Loucy (cell line): ENCODE measurements around the gene RSU1.

ENCODE experiments used
- H2AFZ ChIP-seq: fragments of 200-600 bp; sonication (generic); 2 replicates; pipeline ENCODE4 v1.6.0; 2016; ENCODE audit warnings: antibody characterized with exemption, mild to moderate bottlenecking, low read length, moderate library complexity
- H3F3A ChIP-seq: fragments of 200-600 bp; 2 replicates; pipeline ENCODE4 v1.6.0; 2016; ENCODE audit warnings: antibody characterized with exemption, low read depth, mild to moderate bottlenecking
- H3K27me3 ChIP-seq: fragments of 200-600 bp; sonication (generic); 2 replicates; pipeline ENCODE4 v1.6.1; 2014; ENCODE audit warnings: low read length, mild to moderate bottlenecking; ENCODE audit not compliant: insufficient read depth, poor library complexity, severe bottlenecking
- H3K36me3 ChIP-seq: fragments of 200-600 bp; sonication (generic); 2 replicates; pipeline ENCODE4 v1.6.1; 2016; ENCODE audit warnings: low read length; ENCODE audit not compliant: insufficient read depth
- H3K4me1 ChIP-seq: fragments of 200-600 bp; sonication (generic); 2 replicates; pipeline ENCODE4 v1.5.1; 2014; ENCODE audit warnings: low read length, mild to moderate bottlenecking; ENCODE audit not compliant: insufficient read depth, poor library complexity, severe bottlenecking
- H3K4me2 ChIP-seq: fragments of 200-600 bp; sonication (generic); 2 replicates; pipeline ENCODE4 v1.6.0; 2014; ENCODE audit warnings: antibody characterized with exemption, low read length, low read depth, mild to moderate bottlenecking; ENCODE audit not compliant: poor library complexity, severe bottlenecking
- H3K4me3 ChIP-seq: fragments of 200-600 bp; sonication (generic); 2 replicates; pipeline ENCODE4 v1.5.1; 2014; ENCODE audit warnings: low read length, mild to moderate bottlenecking, mixed read lengths; ENCODE audit not compliant: poor library complexity, severe bottlenecking
- H3K79me2 ChIP-seq: fragments of 200-600 bp; sonication (generic); 2 replicates; pipeline ENCODE4 v1.6.1; 2014; ENCODE audit warnings: low read length; ENCODE audit not compliant: insufficient read depth
- H3K9ac ChIP-seq: fragments of 200-600 bp; sonication (generic); 2 replicates; pipeline ENCODE4 v1.6.0; 2014; ENCODE audit warnings: mild to moderate bottlenecking, low read depth, low read length, moderate library complexity; ENCODE audit not compliant: poor library complexity, severe bottlenecking
- H3K9me2 ChIP-seq: fragments of 200-600 bp; sonication (generic); replicated peaks from 2 replicates; pipeline ENCODE4 v1.6.1; 2016; ENCODE audit warnings: low read depth, low read length, mixed read lengths
- H3K9me3 ChIP-seq: fragments of 200-600 bp; sonication (generic); 2 replicates; pipeline ENCODE4 v1.6.1; 2014; ENCODE audit warnings: mild to moderate bottlenecking, antibody characterized with exemption, low read length, low read depth; ENCODE audit not compliant: insufficient read depth
- H4K20me1 ChIP-seq: fragments of 200-600 bp; sonication (generic); 2 replicates; pipeline ENCODE4 v1.6.0; 2014; ENCODE audit warnings: antibody characterized with exemption, low read length, mild to moderate bottlenecking; ENCODE audit not compliant: insufficient read depth, poor library complexity, severe bottlenecking
- CTCF ChIP-seq: fragments of 200-600 bp; sonication (generic); conservative IDR thresholded peaks from 2 replicates; pipeline ENCODE4 v1.5.1; 2014; ENCODE audit warnings: mild to moderate bottlenecking, antibody characterized with exemption, low read length
- EZH2phosphoT487 ChIP-seq: fragments of 200-600 bp; IDR thresholded peaks from 2 replicates; pipeline ENCODE4 v1.6.1; 2018; ENCODE audit warnings: antibody characterized with exemption, mild to moderate bottlenecking, moderate library complexity, borderline replicate concordance

The RSU1 gene

GRCh38 chr10:16720812-16721211 lies 96.4 kb downstream of the RSU1 start:
- no peaks in the 10 kb centered on the region for H3K27me3 ChIP-seq
- no peaks in the 10 kb centered on the region for H3K36me3 ChIP-seq
- H3K9me3 ChIP-seq = no peaks in the 10 kb centered on the region
- H3K9ac ChIP-seq = no peak overlapping the region
- H3K4me2 ChIP-seq = no peak overlapping the region
- TF ChIP-seq EZH2phosphoT487 (no peak), CTCF (no peak)
- no peaks in the 10 kb centered on the region for H3K79me2 ChIP-seq
- no peaks in the 10 kb centered on the region for H3F3A ChIP-seq
- H3K9me2 ChIP-seq = no peaks in the 10 kb centered on the region
- no peaks in the 10 kb centered on the region for H3K4me1 ChIP-seq
- no peaks in the 10 kb centered on the region for H4K20me1 ChIP-seq
- no peak overlapping the region for H3K4me3 ChIP-seq
- no peak overlapping the region for H2AFZ ChIP-seq

DNA sequence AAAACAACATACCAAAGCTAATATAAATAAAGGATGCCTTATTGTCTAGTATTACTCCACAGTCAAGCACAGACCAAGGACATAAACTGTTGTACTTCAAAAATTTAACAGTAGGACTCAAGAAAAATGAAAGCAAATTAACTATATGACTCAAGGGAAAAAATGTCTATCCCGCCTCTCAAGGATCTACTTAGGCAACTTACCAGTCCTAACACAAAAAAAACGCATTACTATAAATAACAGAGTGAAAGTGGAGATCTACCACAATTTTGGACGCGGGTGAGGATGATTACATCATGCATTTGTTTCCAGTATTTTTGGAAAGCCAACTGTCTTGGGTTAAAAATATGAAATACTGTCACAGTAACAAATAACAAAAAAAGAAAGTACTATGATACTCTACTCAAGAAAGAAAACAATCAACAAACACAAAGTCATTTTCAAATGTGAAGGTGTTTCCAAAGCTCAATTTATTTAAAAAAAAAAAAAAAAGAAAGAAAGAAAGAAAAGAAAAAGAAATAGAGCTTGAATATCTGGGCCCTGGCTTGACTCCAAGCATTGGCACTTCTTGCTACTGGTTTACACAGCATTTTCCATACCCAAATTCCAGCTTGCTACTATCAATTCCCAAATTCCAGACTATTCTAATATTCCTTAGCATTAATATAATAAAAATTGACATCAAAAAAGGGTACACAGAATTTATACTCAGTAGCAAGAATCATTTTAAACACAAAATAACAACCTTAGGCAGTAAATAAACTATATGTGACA lies 99.4 kb downstream of the RSU1 start:
- H3K4me2 ChIP-seq = no peak overlapping the region
- no peak overlapping the region for H3K9ac ChIP-seq
- H3F3A ChIP-seq = no peaks in the 10 kb centered on the region
- no peaks in the 10 kb centered on the region for H3K36me3 ChIP-seq
- H3K4me1 ChIP-seq = no peaks in the 10 kb centered on the region
- no peaks in the 10 kb centered on the region for H4K20me1 ChIP-seq
- no peak overlapping the region for H2AFZ ChIP-seq
- no peaks in the 10 kb centered on the region for H3K79me2 ChIP-seq
- H3K27me3 ChIP-seq = no peaks in the 10 kb centered on the region
- no peaks in the 10 kb centered on the region for H3K9me2 ChIP-seq
- TF ChIP-seq EZH2phosphoT487 (no peak), CTCF (no peak)
- H3K4me3 ChIP-seq = no peak overlapping the region
- peaks cover 8% of the 10 kb centered on the region; the same call in 1 of the 2 replicates for H3K9me3 ChIP-seq

DNA sequence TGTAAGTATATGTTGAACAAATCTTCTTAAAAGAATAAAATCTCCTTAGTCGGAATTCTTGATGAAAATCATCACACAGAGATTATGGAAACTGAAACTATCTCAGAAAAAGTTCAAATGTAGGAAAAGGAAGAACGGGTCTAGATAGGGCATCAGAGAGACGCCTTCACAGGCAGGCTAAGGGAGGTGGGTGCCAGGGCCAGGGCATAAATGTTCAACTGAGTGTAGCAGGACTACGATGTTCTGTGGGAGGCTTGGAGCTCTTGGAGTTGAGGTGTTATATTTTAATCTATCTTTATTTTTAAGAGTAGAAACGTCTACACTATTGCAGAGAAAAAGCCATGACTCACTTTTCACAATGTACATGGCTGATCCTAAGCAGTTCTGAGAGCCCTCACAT lies 101.2 kb downstream of the RSU1 start:
- TF ChIP-seq EZH2phosphoT487 (no peak), CTCF (no peak)
- Histone ChIP-seq H3K9me3 (peaks cover 16% of the 10 kb centered on the region; the same call in 1 of the 2 replicates), H3K4me3 (no peak overlapping the region), H3K79me2 (no peaks in the 10 kb centered on the region), H3F3A (no peaks in the 10 kb centered on the region), H3K9ac (no peak overlapping the region), H3K9me2 (no peaks in the 10 kb centered on the region), H3K36me3 (no peaks in the 10 kb centered on the region), H3K27me3 (no peaks in the 10 kb centered on the region), H4K20me1 (no peaks in the 10 kb centered on the region), H3K4me2 (no peak overlapping the region), H3K4me1 (no peaks in the 10 kb centered on the region), H2AFZ (no peak overlapping the region)
